ENCODE data around the gene C3.

Gene C3

DNA sequence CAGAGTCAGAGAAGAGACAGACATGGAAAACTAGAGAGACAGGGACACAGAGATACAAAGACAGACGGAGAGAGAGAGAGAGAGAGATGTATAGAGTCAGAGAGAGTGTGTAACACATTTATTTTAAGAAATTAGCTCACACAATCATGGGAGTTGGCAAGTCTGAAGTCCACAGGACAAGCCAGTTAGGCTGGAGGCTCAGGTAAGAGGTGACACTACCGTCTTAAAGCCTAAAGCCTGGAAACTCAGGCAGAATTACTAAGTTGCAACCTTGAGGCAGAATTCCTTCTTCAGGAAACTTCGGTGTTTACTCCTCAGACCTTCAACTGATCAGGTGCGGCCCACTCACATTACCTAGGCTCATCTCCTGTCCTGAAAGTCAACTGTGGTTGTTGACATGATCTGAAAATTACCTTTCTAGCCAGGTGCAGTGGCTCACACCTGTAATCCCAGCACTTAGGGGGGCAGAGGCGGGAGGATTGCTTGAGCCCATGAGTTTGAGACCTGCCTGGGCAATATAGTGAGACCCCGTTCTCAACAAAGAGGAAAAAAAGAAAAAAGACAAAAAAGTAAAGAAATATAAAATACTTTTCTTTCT is 47.7 kb downstream of the C3 start:
- no peak overlapping the region for H3K4me3 ChIP-seq (ENCODE audit: severe bottlenecking)
- H3K27ac ChIP-seq (ENCODE audit: poor library complexity, severe bottlenecking), result no peak overlapping the region
- H3K9me3 ChIP-seq (ENCODE audit: severe bottlenecking), result no peaks in the 10 kb centered on the region
- TF ChIP-seq, protein P1, sequence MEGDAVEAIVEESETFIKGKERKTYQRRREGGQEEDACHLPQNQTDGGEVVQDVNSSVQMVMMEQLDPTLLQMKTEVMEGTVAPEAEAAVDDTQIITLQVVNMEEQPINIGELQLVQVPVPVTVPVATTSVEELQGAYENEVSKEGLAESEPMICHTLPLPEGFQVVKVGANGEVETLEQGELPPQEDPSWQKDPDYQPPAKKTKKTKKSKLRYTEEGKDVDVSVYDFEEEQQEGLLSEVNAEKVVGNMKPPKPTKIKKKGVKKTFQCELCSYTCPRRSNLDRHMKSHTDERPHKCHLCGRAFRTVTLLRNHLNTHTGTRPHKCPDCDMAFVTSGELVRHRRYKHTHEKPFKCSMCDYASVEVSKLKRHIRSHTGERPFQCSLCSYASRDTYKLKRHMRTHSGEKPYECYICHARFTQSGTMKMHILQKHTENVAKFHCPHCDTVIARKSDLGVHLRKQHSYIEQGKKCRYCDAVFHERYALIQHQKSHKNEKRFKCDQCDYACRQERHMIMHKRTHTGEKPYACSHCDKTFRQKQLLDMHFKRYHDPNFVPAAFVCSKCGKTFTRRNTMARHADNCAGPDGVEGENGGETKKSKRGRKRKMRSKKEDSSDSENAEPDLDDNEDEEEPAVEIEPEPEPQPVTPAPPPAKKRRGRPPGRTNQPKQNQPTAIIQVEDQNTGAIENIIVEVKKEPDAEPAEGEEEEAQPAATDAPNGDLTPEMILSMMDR (IDR thresholded peaks at IDR 0.05; ENCODE audit: poor library complexity, severe bottlenecking), result no peak
- ATAC-seq (ENCODE audit: low read depth), result no peak
- no peaks in the 10 kb centered on the region for H3K36me3 ChIP-seq (ENCODE audit: low read depth)
- H3K4me1 ChIP-seq (ENCODE audit: insufficient read depth, poor library complexity, severe bottlenecking), result peaks cover 5% of the 10 kb centered on the region
- DNase-seq (ENCODE audit: low spot score), result no peak
- no peaks in the 10 kb centered on the region for H3K27me3 ChIP-seq (ENCODE audit: insufficient read depth, poor library complexity, severe bottlenecking)

DNA sequence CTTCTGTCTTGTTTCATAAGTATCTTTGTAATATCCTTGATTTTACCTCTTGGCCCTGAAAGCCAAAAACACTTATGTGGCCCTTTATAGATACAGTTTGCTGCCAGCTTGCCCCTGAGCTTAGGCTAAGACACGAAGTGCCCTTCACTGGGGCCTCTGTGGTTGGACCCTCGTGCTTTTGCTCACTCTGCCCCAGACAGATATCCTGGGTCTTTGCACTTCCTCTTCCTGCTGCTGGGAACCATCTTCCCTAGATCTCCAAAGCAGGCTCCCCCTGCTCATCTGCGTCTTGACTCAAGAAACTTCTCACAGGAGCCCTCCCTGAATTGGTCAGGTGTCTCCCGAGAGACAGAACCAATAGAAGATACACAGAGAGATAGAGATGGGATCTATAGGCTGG is 48.5 kb downstream of the C3 start:
- Histone ChIP-seq H3K4me1 (ENCODE audit: insufficient read depth, poor library complexity, severe bottlenecking) (peaks cover 5% of the 10 kb centered on the region), H3K27ac (ENCODE audit: poor library complexity, severe bottlenecking) (no peak overlapping the region), H3K9me3 (ENCODE audit: severe bottlenecking) (no peaks in the 10 kb centered on the region), H3K36me3 (ENCODE audit: low read depth) (no peaks in the 10 kb centered on the region), H3K27me3 (ENCODE audit: insufficient read depth, poor library complexity, severe bottlenecking) (no peaks in the 10 kb centered on the region), H3K4me3 (ENCODE audit: severe bottlenecking) (no peak overlapping the region)
- no peak for ATAC-seq (ENCODE audit: low read depth)
- TF ChIP-seq, protein P1 (IDR thresholded peaks at IDR 0.05; ENCODE audit: poor library complexity, severe bottlenecking), result no peak
- DNase-seq (ENCODE audit: low spot score), result no peak

DNA sequence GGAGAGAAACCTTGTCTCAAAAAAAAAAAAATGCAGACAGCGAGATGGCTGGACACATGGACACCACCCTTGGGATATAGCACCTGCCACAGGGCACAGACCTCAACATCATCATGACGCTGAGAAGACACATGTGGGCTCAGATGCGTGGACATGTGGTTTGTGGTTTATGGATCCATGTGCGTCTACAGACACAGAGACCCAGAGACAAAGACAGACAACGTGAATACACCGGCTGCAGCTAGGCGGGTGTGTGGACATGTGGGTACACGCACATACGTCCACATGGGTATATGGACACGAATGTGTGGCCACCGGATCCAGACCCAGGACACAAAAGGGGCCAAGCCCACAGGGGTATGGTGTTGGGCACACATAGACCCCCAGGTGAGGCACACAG is 51.8 kb downstream of the C3 start:
- no peaks in the 10 kb centered on the region for H3K36me3 ChIP-seq (ENCODE audit: low read depth)
- no peaks in the 10 kb centered on the region for H3K27me3 ChIP-seq (ENCODE audit: insufficient read depth, poor library complexity, severe bottlenecking)
- no peaks in the 10 kb centered on the region for H3K9me3 ChIP-seq (ENCODE audit: severe bottlenecking)
- TF ChIP-seq, protein P1 (IDR thresholded peaks at IDR 0.05; ENCODE audit: poor library complexity, severe bottlenecking), result no peak
- no peaks in the 10 kb centered on the region for H3K4me1 ChIP-seq (ENCODE audit: insufficient read depth, poor library complexity, severe bottlenecking)
- ATAC-seq (ENCODE audit: low read depth) (no peak), DNase-seq (ENCODE audit: low spot score) (no peak)
- no peak overlapping the region for H3K4me3 ChIP-seq (ENCODE audit: severe bottlenecking)
- no peak overlapping the region for H3K27ac ChIP-seq (ENCODE audit: poor library complexity, severe bottlenecking)

DNA sequence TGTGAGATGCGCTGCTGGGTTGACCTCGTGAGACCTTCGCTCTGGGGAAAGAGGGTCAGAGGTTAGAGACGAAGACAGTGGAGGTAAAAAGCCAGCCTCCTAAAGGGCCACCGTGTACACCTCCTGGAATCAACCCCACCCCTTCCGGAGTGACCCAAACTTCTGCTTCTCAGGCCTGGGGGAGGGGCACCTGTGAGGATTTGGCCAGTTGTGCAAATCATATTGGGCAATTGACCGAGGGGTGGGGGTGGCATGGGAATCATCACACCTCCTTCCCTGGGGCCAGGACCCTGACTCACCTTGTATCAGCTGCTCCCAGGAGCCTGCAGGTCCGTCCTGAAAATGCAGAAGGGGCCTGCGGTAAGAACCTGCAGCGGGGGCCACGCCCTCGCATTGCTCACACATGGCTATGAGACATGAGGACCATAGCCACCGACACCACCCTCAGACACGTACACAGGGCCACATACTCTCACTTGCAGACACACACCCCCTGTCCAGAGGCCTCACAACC is 53.3 kb downstream of the C3 start:
- H3K9me3 ChIP-seq (ENCODE audit: severe bottlenecking), result no peaks in the 10 kb centered on the region
- TF ChIP-seq, protein P1 (IDR thresholded peaks at IDR 0.05; ENCODE audit: poor library complexity, severe bottlenecking), result no peak
- no peak overlapping the region for H3K27ac ChIP-seq (ENCODE audit: poor library complexity, severe bottlenecking)
- ATAC-seq (ENCODE audit: low read depth) (peak; percentile 78), DNase-seq (ENCODE audit: low spot score) (peak; percentile 71)
- H3K27me3 ChIP-seq (ENCODE audit: insufficient read depth, poor library complexity, severe bottlenecking), result no peaks in the 10 kb centered on the region
- H3K36me3 ChIP-seq (ENCODE audit: low read depth), result no peaks in the 10 kb centered on the region
- no peaks in the 10 kb centered on the region for H3K4me1 ChIP-seq (ENCODE audit: insufficient read depth, poor library complexity, severe bottlenecking)
- H3K4me3 ChIP-seq (ENCODE audit: severe bottlenecking), result no peak overlapping the region

DNA sequence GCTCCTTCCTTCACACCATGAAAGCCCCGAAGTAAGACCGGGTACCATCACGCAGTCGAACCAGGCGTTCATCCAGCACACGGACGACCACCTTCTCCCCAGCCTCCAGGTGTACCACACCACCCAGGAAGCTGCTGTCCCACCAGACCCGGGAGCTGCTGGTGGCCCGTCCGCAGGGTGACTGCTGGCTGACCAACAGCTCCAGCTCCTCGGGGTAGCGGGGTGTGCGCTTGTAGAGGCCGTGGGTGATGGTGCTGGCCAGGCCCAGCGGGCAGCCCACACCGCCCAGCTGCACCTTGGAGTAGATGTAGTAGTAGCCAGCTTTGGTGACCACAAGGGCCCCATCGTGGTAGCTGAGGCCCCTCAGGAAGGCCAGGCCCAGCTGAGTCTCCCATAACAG is 55.5 kb downstream of the C3 start:
- no peaks in the 10 kb centered on the region for H3K4me1 ChIP-seq (ENCODE audit: insufficient read depth, poor library complexity, severe bottlenecking)
- no peak overlapping the region for H3K4me3 ChIP-seq (ENCODE audit: severe bottlenecking)
- DNase-seq (ENCODE audit: low spot score), result no peak
- H3K9me3 ChIP-seq (ENCODE audit: severe bottlenecking), result no peaks in the 10 kb centered on the region
- H3K27me3 ChIP-seq (ENCODE audit: insufficient read depth, poor library complexity, severe bottlenecking), result no peaks in the 10 kb centered on the region
- TF ChIP-seq, protein P1 (IDR thresholded peaks at IDR 0.05; ENCODE audit: poor library complexity, severe bottlenecking), result no peak
- no peaks in the 10 kb centered on the region for H3K36me3 ChIP-seq (ENCODE audit: low read depth)
- H3K27ac ChIP-seq (ENCODE audit: poor library complexity, severe bottlenecking), result no peak overlapping the region
- ATAC-seq (ENCODE audit: low read depth), result no peak

All from RWPE2 (cell line).